GM04504 (cell line): ENCODE measurements around the gene PSG11.
"Not testable (repeated sequence)": the region's sequence is repeated elsewhere in the genome, so short reads cannot be mapped to it uniquely, and the experiment has no call there.

Experiments
- DNase-seq: peaks from one replicate; pipeline ENCODE4 v3.0.0-alpha.2; 2012; ENCODE audit warnings: low read depth

Gene PSG11

DNA sequence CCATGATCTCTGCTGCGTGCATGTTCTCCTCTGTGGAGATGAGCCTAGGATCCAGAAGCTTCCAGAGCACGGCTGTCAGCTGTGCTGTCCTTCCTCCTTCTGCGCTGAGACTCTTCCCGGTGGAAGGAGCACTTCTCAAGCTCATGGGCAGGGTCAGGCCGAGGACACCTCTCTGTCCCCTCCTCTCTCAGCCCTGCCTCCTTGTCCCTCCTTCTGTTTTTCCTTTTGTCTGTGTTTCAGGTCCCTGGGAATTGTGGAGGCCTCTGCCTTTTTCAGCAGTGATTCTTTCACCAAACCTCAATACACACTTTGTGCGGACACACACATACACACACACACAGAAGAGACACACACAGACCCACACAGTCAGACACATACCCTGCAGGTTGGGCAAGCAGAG is at the start of gene PSG11:
TSS of gene PSG11 (minus strand) at position 101 of the 400 bp plus-strand sequence. CDS start at position 4, 97 bp downstream.
- not testable (repeated sequence) for DNase-seq

DNA sequence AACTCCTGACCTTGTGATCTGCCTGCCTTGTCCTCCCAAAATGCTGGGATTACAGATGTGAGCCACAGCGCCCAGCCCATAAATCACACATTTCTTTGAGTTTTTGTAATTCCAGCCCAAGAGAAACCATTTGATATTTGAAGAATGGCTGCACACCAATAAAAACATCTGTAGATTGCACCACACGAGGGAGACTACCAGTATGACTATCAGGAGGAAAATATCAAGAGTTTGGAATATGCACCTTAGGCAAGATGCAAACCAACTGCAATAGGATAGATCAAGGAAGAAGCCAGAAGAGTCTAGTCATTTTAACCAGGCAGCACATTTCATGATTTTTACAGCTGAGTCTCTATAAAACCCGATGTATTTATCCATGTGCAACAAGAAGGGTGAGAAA is 36.1 kb upstream of the PSG11 start:
- DNase-seq: not testable (repeated sequence)

DNA sequence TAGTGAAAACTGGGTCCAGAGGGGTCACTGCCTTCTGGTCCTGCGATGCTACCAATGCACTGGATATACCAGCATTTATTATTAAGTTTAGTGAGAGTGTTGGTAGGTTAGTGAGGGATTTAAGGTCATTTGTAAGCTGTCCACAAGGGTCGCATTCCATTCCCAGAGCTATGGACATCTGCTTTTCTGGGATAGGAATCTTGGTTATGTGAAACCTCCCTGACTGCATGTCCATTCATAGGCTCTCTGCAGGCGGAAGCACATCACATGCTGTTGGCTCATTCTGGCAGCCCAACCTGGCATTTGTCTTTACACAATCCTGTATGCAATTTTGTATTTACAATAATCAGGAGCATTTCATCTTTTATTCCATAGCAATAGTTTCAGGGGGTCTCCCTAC is 35.1 kb upstream of the PSG11 start:
- DNase-seq: peak; percentile 36

DNA sequence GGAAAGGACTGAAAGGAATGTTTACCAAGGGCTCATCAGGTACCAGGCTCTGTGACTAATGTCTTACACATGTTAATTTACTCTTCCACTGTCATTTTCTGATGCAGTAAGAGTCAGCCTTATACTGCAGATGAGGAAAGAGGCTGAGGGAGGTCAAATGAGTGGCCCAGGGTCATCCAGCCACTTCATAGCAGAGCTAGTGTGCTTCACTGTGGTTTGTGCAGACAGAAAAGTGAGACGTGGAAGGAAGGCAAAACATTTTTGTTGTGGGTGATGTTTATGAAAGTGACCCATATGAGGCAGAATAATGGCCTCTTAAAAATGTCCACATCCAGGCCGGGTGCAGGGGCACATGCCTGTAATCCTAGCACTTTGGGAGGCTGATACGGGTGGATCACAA is 34.0 kb upstream of the PSG11 start:
- DNase-seq: not testable (repeated sequence)

DNA sequence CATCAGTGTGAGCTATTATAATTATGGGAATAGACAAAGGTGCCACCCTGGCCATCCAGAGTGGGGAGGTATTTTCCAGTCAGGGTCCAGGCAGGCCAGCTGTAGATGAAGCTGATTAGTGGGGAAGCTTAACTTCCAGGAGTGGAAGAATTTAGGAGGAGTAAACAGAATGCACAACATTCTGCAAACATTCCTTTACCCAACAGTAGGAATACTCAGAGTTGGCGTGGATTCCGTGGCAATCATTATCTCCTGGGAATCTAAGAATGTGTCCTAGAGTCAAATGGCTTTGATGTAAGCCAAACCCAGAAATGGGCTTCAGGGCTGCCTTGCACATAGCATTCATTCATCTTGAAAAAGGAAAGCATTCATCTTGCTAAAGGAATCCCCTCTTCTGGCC is 33.2 kb upstream of the PSG11 start:
- DNase-seq: not testable (repeated sequence)

DNA sequence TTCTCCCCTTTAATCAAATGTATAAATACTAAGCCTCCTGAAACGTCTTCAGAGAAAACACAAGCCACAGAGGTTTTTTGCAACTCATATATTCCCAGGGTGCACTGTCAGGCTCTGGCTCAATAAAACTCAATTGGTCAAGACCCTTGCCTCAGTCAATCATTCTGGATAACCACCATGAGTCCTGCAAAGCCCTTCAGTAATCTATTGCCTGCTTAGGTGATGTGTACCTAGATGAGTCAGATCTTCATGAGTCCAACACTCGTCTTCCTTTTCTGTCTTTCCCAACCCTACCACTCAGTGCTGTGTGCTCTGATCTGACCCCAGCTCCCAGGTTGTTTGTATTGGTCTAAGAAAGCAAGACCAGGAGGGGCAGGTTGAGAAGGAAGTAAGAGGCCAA is 32.2 kb upstream of the PSG11 start:
- not testable (repeated sequence) for DNase-seq

DNA sequence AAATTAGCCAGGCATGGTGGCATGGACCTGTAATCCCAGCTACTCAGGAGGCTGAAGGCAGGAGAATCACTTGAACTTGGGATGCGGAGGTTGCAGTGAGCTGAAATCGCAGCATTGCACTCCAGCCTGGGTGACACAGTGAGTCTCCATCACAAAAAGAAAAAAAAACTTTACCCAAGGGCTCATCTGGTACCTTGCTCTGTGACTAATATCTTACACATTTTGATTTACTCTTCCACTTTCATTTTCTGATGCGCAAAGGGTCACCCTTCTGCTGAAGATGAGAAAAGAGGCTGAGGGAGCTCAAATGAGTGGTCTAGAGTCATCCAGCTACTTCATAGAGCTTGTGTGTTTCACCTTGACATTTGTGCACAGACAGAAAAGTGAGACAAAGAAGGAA is 21.7 kb upstream of the PSG11 start:
- not testable (repeated sequence) for DNase-seq

DNA sequence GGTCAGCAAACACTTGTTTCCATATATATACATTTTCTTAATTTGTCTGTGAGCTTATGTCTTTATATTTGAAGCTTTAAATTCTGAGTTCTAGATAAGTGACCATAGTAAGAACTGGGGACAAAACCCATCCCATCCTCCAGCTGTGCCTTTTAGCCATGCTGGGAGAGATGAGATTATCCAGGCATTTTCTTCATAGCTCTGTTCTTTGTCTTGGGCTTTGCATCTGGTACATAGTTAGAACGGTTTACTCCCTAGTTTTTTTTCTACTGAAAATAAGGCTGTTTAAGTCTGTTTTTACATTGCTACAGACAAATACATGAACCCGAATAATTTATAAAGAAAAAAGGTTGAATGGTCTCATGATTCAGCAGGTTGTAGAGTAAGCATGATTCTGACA is 20.3 kb upstream of the PSG11 start:
- not testable (repeated sequence) for DNase-seq

DNA sequence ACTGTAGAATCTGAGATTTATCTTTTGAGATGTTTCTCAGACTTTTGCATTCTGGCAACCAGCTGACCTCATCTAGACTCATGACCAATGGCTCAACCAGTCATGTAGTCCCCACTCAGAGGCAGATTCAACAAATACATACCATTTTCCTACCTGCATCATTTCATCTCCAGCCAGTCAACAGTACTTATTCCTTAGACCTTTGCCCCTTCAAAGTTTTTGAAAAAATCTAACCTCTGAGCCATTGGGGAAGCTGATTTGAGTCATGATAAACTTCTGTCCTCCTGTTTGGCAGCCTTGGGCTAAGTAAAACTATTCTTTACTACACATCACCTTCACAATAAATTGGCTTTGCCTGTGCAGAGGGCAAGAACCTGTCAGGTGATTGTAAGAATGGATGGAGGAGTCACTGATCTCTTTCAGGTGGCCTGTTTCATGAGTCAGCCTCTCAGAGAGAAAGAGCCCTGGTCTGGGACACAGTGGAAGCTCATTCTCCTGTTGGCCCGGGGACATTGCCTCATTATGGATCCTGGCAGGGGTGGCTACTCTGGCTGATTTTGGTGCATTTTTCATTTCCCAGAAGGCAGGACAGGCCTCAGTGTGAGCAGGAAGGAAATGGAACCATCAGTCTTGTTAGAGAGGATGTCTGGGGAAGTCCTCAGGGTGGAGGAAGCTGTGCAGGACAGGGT is 17.4 kb upstream of the PSG11 start:
- not testable (repeated sequence) for DNase-seq

DNA sequence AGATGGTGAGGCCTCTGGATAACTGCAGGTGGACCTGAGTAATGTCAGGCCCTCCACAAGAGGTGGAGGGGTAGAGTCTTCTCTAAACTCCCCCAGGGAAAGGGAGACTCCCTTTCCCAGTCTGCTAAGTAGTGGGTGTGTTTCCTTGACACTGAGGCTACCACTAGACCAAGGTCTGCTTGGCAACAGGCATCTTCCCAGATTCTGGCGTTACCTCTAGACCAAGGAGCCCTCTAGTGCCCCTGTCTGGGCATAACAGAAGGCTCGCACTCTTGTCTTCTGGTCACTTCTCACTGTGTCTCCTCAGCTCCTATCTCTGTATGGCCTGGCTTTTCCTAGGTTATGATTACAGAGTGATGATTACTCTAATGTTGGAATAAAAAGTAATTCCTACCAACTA is 5.4 kb upstream of the PSG11 start:
- peak; percentile 51 for DNase-seq

DNA sequence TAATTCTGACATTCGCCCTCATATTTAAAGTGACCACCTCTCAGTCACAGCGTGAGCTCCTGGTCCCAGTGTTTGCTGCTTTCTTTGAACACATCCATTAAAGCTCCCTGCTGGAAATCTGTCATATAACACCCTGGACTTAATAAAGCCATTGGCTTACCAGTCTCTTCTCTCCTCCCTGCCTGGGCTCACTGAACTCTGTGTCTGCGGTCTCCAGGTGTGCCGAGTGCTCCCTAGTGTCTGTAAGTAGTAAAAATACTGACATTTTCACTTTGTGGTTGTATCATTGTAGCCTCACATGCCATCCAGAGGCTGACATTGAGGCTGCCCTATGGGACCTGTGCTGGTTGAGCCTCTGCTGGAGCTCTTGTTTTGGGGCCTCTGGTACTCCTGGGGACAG is 2.6 kb upstream of the PSG11 start:
- DNase-seq: no peak

DNA sequence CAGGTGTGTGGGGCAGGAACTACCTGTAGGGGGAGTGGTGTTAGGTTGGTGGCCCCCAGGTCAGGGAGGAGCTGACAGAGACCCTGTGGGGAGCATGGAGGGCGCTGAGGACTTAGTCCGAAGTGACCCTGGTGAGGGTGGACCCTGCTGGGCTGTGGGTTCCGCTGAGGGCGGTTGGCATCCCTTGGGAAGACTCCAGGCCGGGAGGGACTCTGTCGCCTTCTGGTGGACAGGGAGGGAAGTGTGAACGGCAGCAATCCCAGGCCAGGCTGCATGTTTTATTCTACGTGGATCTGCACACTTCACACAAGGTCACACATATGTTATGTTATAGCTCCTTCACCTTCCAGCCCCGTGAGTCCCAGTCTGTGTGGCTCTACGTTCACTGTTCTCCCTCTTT is 1.7 kb upstream of the PSG11 start:
- DNase-seq: not testable (repeated sequence)

DNA sequence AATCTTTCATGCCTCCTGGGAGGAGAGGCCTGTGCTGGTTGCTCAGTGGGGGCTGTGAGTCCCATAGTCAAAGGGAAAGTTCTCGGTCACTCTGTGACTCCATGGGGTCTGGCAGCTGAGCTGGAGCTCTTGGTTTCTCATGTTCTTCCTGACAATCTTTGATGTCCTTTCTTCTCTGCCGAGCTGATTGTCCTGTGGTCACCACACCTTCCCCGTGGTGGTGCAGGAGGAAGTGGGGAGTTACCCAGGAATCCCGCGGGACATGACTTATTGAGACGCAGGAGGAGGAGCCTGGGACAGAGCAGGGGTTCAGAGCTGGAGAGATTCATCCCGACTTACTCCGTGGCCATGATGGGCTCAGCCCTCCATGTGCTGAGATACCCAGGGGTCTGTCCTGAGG is 792 bp upstream of the PSG11 start:
- not testable (repeated sequence) for DNase-seq

DNA sequence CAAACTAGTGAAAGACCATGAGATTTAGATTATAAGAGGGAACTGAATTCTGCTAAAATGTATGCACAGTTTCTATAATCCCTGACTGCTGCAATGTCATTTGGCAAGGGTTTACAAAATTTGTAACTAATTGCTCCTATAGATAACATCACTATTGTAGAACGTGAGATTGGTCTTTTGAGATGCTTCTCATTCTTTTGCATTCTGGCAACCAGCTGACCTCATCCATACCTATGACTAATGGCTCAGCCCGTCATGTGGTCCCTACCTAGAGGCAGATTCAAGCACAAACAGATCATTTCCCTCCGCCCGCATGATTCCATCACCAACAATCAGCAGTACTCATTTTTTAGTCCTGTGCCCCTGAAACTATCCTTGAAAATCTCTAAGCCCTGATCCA is 4.2 kb downstream of the PSG11 start:
- DNase-seq: peak; percentile 79

DNA sequence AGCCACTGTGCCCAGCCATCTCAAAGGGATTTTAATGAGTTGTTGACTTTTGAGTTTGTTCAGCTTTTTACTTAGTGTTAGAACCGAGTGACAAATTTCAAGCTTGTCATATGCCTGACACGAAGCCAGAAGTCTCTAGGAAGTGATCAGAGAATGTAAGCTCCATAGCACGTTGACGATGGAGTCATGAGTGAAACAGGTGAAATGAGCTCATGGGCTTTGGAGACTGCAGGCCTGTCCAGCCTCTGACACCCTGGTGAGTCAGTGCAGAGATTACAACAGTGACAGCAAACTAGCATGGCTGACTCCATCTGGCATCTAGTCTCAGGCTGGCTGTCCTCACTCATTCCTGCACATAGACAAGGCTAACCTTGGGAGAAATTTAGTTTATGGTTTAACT is 4.6 kb downstream of the PSG11 start:
- DNase-seq: peak; percentile 85

DNA sequence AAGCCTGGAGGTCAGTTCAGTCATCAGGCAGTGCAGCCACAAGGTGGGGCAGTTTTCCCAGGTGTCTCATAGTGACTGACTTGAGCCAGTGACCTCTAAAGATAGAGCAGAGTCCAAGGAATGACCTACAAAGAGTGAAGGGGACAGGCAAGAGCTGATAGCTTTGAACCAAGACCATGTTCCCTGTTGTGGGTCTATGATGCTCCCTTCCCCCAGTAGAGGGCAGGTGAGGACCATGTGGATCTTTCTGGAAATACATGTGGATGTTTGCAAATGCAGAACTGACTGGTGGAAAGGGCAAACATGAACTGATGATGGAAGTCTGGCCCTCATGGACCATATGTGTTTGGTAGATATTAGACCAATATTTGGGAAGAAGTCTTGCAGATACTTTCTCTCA is 6.7 kb downstream of the PSG11 start:
- DNase-seq: not testable (repeated sequence)

DNA sequence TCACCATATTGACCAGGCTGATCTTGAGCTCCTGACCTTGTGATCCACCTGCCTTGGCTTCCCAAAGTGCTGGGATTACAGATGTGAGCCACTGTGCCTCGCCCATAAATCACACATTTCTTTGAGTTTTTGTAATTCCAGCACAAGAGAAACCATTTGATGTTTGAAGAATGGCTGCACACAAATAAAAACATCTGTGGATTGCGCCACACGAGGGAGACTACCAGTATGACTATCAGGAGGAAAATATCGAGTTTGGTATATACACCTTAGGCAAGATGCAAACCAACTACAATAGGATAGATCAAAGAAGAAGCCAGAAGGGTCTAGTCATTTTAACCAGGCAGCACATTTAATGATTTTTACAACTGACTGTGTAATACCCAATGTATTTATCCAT is 20.4 kb downstream of the PSG11 start:
- DNase-seq: not testable (repeated sequence)

DNA sequence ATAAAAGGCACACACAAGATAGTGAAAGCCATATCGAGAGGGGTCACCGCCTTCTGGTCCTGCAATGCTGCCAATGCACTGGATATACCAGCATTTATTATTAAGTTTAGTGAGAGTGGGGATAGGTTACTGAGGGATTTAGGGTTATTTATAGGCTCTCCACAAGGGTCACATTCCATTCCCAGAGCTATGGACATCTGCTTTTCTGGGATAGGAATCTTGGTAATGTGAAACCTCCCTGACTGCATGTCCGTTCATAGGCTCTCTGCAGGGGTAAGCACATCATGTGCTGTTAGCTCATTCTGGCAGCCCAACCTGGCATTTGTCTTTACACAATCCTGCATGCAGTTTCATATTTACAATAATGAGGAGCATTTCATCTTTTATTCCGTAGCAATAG is 21.4 kb downstream of the PSG11 start:
- peak; percentile 42 for DNase-seq

DNA sequence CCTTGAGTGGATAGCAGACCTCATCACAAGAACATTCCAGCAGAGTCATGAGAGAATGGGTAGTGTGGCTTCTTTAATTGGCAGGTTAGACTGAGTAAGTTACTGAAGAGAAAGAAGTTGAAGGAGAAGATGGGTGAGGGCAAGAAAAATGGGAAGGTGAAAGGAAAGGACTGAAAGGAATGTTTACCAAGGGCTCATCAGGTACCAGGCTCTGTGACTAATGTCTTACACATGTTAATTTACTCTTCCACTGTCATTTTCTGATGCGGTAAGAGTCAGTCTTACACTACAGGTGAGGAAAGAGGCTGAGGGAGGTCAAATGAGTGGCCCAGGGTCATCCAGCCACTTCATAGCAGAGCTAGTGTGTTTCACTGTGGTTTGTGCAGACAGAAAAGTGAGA is 22.6 kb downstream of the PSG11 start:
- DNase-seq: not testable (repeated sequence)

DNA sequence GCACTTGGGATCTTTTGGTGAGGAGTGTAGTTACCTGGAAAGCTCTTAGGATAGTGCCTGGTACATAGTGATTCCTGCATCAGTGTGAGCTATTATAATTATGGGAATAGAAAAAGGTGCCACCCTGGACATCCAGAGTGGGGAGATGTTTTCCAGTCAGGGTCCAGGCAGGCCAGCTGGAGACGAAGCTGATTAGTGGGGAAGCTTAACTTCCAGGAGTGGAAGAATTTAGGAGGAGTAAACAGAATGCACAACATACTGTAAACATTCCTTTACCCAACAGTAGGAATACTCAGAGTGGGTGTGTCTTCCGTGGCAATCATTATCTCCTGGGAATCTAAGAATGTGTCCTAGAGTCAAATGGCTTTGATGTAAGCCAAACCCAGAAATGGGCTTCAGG is 23.3 kb downstream of the PSG11 start:
- not testable (repeated sequence) for DNase-seq

DNA sequence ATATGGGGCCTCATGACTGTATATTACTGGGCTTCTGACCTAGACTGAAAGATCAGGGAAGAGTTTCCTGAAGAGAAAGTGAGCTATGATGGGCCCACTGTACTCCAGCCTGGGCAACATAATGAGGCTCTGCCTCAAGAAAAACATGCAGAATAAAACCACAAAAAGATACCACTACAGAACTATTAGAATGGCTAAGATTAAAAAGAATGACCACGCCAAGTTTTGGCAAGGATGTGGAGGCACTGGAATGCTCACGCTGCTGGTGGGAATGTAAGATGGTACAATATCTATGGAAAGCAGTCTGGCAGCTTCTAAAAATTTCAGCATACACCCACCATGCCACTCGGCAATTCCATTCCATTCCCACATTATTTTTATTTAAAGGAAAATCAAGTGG is 30.1 kb downstream of the PSG11 start:
- DNase-seq: not testable (repeated sequence)

DNA sequence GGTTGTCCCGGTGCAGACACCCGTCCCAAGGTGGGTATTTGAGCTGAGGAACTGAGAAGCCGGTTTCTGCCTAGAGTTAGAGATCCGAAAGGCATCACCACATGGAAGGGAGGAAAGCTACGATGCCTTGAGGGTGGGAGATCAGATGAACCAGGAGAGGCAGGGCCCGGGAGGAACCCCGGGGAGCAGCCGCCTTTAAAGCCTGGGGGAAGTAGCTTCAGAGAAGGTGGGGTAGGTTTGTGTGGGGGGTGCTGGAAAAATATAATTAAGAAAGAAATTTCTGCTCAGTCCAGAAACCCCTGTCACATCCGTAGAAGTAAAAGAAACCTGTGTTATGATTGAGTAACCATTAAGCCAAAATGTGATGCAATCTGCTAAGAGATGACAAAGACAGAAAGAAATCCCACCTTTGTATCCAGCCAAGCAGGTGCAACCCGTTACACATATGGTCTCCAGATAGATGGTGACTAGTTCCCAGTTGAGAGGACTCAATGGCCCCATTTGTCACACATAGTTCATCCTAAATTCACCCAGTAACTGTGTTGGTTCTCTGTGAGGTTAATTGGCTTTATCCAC is 34.2 kb downstream of the PSG11 start:
- not testable (repeated sequence) for DNase-seq

DNA sequence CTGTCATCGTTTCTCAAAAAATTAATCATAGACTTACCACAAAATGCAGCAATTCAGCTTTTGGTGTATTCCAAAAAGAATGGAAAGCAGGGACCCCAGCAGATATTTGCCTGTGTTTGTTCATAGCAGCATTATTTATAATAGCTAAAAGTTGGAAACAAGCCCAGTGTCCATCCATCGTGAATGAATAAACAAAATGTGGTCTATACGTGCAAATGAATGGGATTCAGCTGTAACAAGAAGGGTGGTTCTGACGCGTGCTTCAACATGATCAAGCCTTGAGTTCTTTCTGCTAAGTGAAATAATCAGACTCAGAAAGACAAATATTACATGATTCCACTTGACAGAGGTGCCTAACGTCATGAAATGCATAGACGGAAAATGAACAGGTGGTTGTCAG is 36.4 kb downstream of the PSG11 start:
- DNase-seq: no peak

DNA sequence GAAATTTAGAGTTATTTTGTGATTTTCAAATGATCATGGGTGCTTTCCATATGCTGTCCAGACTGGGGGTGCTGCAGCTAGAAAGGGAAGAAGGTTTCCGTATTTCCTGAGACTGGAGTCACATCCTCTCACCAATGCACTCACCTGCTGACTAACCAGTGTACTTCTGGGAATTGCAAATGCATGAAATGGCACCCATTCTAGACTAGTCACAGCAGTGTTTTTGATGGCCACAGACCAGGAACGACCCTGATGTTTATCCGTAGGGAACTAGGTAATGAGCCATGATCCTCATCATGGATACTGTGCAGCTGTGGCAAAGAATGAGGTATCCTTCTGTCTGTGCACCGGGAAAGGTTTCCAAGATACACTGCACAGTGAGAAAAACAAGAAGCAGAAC is 37.1 kb downstream of the PSG11 start:
- not testable (repeated sequence) for DNase-seq
